HG03280 (cell line): ENCODE results near the gene GOLGA8N.

Experiments used
- ATAC-seq: cut with Tn5 transposase; IDR thresholded peaks from one replicate; pipeline ENCODE4 v1.9.1; 2021; ENCODE audit warnings: mild to moderate bottlenecking, moderate library complexity; ENCODE audit not compliant: unreplicated experiment

The GOLGA8N gene

DNA sequence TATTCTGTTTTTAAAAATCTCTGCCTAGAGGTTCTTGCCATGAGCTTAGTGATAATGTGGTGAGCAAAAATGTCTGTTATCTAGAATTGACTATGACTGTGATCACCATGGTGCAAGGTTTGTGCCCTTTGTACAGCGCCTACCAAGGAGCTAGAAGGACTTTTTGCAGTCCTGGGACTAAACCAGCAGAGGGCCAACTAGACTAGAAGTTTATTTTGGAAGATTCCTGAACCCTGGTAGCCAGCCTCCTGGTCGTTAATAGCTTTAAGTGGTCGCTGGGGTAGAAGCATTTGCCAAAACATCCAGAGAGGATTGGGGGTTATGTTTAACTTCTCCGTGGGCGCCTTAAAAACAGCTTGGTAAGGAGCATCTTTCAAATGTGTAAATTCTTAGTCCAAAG lies 56.1 kb downstream of the GOLGA8N start:
- ATAC-seq = no peak

- peak; percentile 76 for ATAC-seq
Measured at GRCh38 chr15:32651229-32651837, 58.1 kb downstream of the GOLGA8N start.

DNA sequence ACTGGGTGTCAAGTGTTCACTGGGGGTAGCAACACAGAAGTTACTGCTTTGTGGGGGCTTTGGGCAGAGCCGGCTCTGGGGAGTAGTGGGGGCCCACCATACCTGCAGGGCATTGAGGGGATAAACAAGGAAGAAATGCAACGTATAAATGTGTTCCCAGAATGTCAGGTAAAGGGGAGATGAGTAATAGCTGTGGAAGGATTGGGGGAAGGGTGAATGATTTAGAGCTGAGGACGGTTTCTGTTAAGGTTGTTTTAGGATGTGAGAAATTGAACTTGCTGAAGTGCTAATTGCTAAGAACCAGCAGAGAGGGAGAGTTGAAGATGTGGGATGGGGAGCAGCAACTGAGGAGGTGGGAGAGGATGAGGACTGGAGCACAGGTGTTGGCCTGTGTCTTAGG lies 58.9 kb downstream of the GOLGA8N start:
- ATAC-seq = no peak

DNA sequence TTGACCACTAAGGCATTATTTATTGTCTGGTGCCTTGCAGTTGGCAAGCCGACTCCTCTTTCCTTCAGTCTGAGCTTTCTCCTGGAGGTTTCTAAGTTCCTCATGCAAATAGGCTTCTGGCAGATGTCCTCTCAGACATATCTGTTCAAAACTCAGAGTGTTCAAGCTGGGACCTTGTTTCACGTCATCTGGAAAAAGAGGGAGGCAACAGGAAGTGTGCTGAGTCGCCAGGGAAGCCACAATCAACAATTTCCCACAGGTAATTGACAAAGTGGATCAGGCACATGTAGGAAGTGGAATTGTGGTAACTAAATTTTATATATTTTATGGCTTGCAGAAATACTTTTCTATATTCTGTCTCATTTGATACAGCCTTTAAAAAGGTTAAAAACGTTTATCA lies 62.8 kb downstream of the GOLGA8N start:
- no peak for ATAC-seq

DNA sequence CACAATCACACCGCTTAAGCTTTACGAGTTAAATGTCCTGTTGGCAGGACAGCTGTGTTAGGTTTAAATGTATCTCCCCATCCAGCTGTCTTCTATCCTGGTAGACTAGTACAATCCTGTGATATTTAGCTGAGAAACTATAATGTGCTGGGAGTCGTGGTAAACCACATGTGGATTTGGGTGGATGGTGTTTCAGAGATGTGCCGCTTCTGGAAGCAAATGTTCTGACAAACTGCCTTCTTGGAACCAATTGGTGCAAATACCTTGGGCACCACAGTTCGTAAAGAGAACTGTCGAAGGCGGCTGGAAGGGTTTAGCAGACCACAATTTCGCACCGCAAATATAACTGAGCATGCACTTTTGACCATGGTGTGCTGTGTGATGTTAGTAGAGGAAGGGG lies 63.2 kb downstream of the GOLGA8N start:
- ATAC-seq = no peak
